Kidney epithelial cell (primary cell): ENCODE data around the gene ZNF18. TPM values are rescaled to one million over a fixed set of nuclear protein-coding genes. Genes with fewer than 3 reads are reported as not detected.
"Not testable (repeated sequence)": the region's sequence is repeated elsewhere in the genome, so short reads cannot be mapped to it uniquely, and the experiment has no call there.

Experiments used
- DNase-seq: peaks from one replicate; pipeline ENCODE4 v3.0.0-alpha.2; 2010; ENCODE audit warnings: low read depth
- H3K27me3 ChIP-seq: 2 replicates; pipeline ENCODE4 v1.6.0; 2011; ENCODE audit warnings: low read length; ENCODE audit not compliant: control insufficient read depth, insufficient read depth
- H3K36me3 ChIP-seq: 2 replicates; pipeline ENCODE4 v1.5.1; 2011; ENCODE audit warnings: low read length; ENCODE audit not compliant: control insufficient read depth, insufficient read depth
- H3K4me3 ChIP-seq: 2 replicates; pipeline ENCODE4 v1.5.1; 2011; ENCODE audit warnings: low read depth, mild to moderate bottlenecking, control low read depth, low read length
- total RNA-seq: library from RNA; depleted of rRNA; stranded (reverse); fragments of >200 nt; gene quantifications from 2 replicates; pipeline ENCODE4 v1.2.3, GENCODE V29; 2015
- TF ChIP-seq, protein P1 (sequence below): IDR thresholded peaks from 2 replicates; pipeline ENCODE4 v1.5.1; 2011; ENCODE audit warnings: mild to moderate bottlenecking, moderate library complexity, low read length, control low read depth, inconsistent platforms; ENCODE audit not compliant: insufficient read depth, poor library complexity, severe bottlenecking

ZNF18 gene
- total RNA-seq, 1 donor from 2014 or later, result 7.5 TPM

DNA sequence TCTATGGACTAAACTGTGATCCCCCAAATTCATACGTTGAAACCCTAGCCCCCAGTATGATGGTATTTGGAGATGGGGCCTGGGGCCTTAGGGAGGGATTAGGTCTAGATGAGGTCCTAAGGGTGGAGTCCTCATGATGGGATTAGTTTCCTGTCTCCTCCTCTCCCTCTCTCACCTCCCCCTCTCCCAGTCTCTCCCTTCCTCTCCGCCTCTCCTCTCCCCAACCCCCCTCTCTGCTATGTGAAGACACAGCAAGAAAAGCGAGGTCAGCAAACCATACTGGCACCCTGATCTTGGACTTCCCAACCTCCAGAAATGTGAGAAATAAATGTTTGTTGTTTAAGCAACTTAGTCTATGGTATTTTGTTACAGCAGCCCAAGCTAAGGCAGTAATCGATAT lies 15.4 kb downstream of the ZNF18 start:
- TF ChIP-seq, protein P1, sequence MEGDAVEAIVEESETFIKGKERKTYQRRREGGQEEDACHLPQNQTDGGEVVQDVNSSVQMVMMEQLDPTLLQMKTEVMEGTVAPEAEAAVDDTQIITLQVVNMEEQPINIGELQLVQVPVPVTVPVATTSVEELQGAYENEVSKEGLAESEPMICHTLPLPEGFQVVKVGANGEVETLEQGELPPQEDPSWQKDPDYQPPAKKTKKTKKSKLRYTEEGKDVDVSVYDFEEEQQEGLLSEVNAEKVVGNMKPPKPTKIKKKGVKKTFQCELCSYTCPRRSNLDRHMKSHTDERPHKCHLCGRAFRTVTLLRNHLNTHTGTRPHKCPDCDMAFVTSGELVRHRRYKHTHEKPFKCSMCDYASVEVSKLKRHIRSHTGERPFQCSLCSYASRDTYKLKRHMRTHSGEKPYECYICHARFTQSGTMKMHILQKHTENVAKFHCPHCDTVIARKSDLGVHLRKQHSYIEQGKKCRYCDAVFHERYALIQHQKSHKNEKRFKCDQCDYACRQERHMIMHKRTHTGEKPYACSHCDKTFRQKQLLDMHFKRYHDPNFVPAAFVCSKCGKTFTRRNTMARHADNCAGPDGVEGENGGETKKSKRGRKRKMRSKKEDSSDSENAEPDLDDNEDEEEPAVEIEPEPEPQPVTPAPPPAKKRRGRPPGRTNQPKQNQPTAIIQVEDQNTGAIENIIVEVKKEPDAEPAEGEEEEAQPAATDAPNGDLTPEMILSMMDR, result no peak
- Histone ChIP-seq H3K36me3 (no peaks in the 10 kb centered on the region), H3K4me3 (no peak overlapping the region)

GRCh38 chr17:11980813-11981212 lies 16.5 kb downstream of the ZNF18 start:
- Histone ChIP-seq H3K36me3 (no peaks in the 10 kb centered on the region), H3K27me3 (no peaks in the 10 kb centered on the region), H3K4me3 (no peak overlapping the region)
- DNase-seq, result no peak
- TF ChIP-seq, protein P1, result peak; percentile 34

More for the DNA sequence above, 15.4 kb downstream of the ZNF18 start:
- H3K27me3 ChIP-seq, result no peaks in the 10 kb centered on the region
- no peak for DNase-seq

GRCh38 chr17:11979795-11980194 lies 17.5 kb downstream of the ZNF18 start:
- Histone ChIP-seq H3K27me3 (no peaks in the 10 kb centered on the region), H3K36me3 (no peaks in the 10 kb centered on the region), H3K4me3 (no peak overlapping the region)
- no peak for DNase-seq
- TF ChIP-seq, protein P1, result no peak

- not testable (repeated sequence) for H3K4me3 ChIP-seq, H3K36me3 ChIP-seq, H3K27me3 ChIP-seq, DNase-seq
Observed at GRCh38 chr17:11972741-11973140, 24.5 kb downstream of the ZNF18 start.

DNA sequence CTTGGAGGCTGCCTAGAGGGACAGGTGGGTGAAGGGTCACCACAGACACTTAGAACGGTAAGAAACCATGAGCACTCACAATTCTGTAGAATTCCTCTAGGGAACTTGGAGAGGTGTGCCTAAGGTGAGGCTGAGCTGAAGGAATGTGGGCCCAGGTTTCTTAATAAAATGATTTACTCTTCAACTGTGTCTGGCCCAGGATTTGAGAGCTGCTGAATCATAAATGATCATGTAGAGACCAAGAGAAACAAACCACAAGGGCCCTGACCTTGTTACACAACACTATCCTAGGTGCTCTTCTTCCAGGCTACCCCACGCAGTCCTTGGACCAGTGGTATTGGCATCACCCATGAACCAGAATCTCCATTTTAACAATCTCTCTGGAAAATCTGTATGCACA lies 27.7 kb downstream of the ZNF18 start:
- H3K36me3 ChIP-seq, result no peaks in the 10 kb centered on the region
- TF ChIP-seq, protein P1, result no peak
- no peak for DNase-seq
- no peak overlapping the region for H3K4me3 ChIP-seq
- H3K27me3 ChIP-seq, result no peaks in the 10 kb centered on the region

- TF ChIP-seq, protein P1, result no peak
- DNase-seq, result no peak
Observed at GRCh38 chr17:11954936-11955335, 42.3 kb downstream of the ZNF18 start.

More at GRCh38 chr17:11954936-11955335, 42.3 kb downstream of the ZNF18 start:
- H3K36me3 ChIP-seq, result no peaks in the 10 kb centered on the region
- H3K27me3 ChIP-seq, result no peaks in the 10 kb centered on the region
- H3K4me3 ChIP-seq, result no peak overlapping the region
